Measurements from ENCODE around the gene ANKRD29. TPM values are rescaled to one million over a fixed set of nuclear protein-coding genes. Genes with fewer than 3 reads are reported as not detected.

ANKRD29 gene
- polyA plus RNA-seq, 1 donor (not counting 4 experiments of a cell fraction or from before 2014, with no cell fraction given), result 3.7 TPM

DNA sequence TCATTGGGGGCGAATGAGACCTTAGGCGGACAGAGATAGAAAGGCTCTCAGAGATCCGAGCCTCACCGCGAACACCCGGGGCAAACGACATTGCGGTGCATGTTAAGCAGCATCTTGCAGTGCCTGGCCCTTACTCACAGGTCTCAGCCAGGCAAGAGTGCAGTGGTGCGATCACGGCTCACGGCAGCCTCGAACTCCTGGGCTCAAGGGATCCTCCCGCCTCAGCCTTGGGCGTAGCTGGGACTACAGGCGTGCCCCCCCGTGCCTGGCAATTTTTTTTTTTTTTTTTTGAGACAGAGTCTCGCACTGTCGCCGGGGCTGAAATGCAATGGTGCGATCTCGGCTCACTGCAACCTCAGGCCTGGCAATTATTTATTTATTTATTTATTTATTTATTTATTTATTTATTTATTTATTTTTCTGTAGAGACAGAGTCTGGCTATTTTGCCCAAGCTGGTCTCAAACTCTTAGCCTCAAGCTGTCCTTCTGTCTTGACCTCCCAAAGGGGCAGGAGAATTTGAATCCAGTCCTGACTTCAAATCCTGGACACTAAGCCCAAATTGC, 27.9 kb upstream of the ANKRD29 start:
- no peak for FAIRE-seq
- Histone ChIP-seq H3K9me1 (ENCODE audit: control insufficient read depth, extremely low read depth, insufficient read depth, low read length) (no peaks in the 10 kb centered on the region), H3K4me3 (ENCODE audit: control insufficient read depth in 2 of 3, extremely low read depth in 1 of 3, insufficient read depth in 2 of 3, low read depth in 1 of 3, low read length in 3 of 3) (peak overlapping the region in 2 of 3 experiments; percentile 39 to 65), H3K9me3 (ENCODE audit: control insufficient read depth, low read depth, low read length) (no peaks in the 10 kb centered on the region), H3K79me2 (ENCODE audit: control insufficient read depth, insufficient read depth, low read length) (no peaks in the 10 kb centered on the region), H3K4me1 (ENCODE audit: control insufficient read depth, extremely low read depth, insufficient read depth, low read length) (peaks cover 20% of the 10 kb centered on the region), H3K36me3 (ENCODE audit: control insufficient read depth in 2 of 2, extremely low read depth in 1 of 2, insufficient read depth in 2 of 2, low read length in 2 of 2) (no peaks in the 10 kb centered on the region), H3K27ac (ENCODE audit: control insufficient read depth, insufficient read depth, low read length) (no peak overlapping the region), H3K9ac (ENCODE audit: control insufficient read depth, extremely low read depth, insufficient read depth, low read length) (peak overlapping the region; percentile 63), H4K20me1 (ENCODE audit: control insufficient read depth, extremely low read depth, insufficient read depth, low read length) (no peaks in the 10 kb centered on the region), H2AFZ (ENCODE audit: control insufficient read depth, low read length) (no peak overlapping the region), H3K27me3 (ENCODE audit: control insufficient read depth, extremely low read depth, insufficient read depth, low read length) (no peaks in the 10 kb centered on the region), H3K4me2 (ENCODE audit: control insufficient read depth, extremely low read depth, insufficient read depth, low read depth, low read length) (peak overlapping the region; percentile 83)
- DNase-seq (ENCODE audit: low read depth, low spot score), result no peak
- TF ChIP-seq, protein P1, sequence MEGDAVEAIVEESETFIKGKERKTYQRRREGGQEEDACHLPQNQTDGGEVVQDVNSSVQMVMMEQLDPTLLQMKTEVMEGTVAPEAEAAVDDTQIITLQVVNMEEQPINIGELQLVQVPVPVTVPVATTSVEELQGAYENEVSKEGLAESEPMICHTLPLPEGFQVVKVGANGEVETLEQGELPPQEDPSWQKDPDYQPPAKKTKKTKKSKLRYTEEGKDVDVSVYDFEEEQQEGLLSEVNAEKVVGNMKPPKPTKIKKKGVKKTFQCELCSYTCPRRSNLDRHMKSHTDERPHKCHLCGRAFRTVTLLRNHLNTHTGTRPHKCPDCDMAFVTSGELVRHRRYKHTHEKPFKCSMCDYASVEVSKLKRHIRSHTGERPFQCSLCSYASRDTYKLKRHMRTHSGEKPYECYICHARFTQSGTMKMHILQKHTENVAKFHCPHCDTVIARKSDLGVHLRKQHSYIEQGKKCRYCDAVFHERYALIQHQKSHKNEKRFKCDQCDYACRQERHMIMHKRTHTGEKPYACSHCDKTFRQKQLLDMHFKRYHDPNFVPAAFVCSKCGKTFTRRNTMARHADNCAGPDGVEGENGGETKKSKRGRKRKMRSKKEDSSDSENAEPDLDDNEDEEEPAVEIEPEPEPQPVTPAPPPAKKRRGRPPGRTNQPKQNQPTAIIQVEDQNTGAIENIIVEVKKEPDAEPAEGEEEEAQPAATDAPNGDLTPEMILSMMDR (optimal IDR thresholded peaks at IDR 0.05 in 1 of 3, IDR thresholded peaks at IDR 0.05 in 1 of 3, conservative IDR thresholded peaks at IDR 0.05 in 1 of 3; ENCODE audit: extremely low read depth in 1 of 3, insufficient read depth in 2 of 3, low read length in 3 of 3), result no peak
- TF ChIP-seq EZH2 (IDR thresholded peaks at IDR 0.05; ENCODE audit: low read length), result no peak
- dilution Hi-C loops (cut with MboI; ENCODE audit: extremely low pct_ligation_motif_present, low sequenced_read_pairs), result no loop called here

DNA sequence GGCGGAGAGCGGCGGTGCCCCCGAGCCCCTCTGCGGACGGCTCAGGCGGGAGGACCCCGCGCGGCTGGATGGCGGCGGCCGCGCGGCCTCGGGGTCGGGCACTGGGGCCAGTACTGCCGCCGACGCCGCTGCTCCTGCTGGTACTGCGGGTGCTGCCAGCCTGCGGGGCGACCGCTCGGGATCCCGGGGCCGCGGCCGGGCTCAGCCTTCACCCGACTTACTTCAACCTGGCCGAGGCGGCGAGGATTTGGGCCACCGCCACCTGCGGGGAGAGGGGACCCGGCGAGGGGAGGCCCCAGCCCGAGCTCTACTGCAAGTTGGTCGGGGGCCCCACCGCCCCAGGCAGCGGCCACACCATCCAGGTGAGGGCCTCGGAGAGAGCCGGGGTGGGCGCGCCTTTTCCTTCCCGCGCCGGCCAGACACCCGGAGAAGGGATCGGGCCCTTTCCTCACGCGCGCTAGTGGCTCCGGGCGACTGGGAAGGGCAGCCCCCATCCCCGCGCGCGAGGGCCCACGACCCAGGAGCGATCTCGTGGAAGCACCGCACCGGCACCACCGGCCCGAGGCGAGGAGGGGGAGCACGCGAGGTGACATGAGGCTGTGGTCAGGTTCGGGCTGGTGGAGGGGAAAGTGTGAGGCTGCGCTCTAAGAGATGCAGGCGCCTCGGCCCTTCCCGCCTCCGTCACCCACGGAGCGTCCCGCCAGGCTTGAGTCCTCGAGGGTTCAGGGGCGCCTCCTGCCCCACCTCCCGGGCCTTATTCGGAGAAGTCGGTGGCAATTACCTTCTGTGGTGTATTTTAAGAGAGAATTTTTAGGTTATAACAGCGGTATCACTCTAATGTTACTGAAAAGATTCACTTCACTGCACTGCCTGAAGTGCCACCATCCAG, 27.1 kb upstream of the ANKRD29 start:
- H3K4me2 ChIP-seq (ENCODE audit: control insufficient read depth, extremely low read depth, insufficient read depth, low read depth, low read length), result peak overlapping the region; percentile 83
- DNase-seq (ENCODE audit: low read depth, low spot score), result no peak
- H3K27ac ChIP-seq (ENCODE audit: control insufficient read depth, insufficient read depth, low read length), result no peak overlapping the region
- H3K27me3 ChIP-seq (ENCODE audit: control insufficient read depth, extremely low read depth, insufficient read depth, low read length), result no peaks in the 10 kb centered on the region
- peak overlapping the region; percentile 39 to 65 (median 65) for H3K4me3 ChIP-seq (ENCODE audit: control insufficient read depth in 2 of 3, extremely low read depth in 1 of 3, insufficient read depth in 2 of 3, low read depth in 1 of 3, low read length in 3 of 3)
- H3K36me3 ChIP-seq (ENCODE audit: control insufficient read depth in 2 of 2, extremely low read depth in 1 of 2, insufficient read depth in 2 of 2, low read length in 2 of 2), result no peaks in the 10 kb centered on the region
- no peaks in the 10 kb centered on the region for H4K20me1 ChIP-seq (ENCODE audit: control insufficient read depth, extremely low read depth, insufficient read depth, low read length)
- dilution Hi-C loops (cut with MboI; ENCODE audit: extremely low pct_ligation_motif_present, low sequenced_read_pairs), result no loop called here
- peak overlapping the region; percentile 63 for H3K9ac ChIP-seq (ENCODE audit: control insufficient read depth, extremely low read depth, insufficient read depth, low read length)
- no peaks in the 10 kb centered on the region for H3K79me2 ChIP-seq (ENCODE audit: control insufficient read depth, insufficient read depth, low read length)
- H3K4me1 ChIP-seq (ENCODE audit: control insufficient read depth, extremely low read depth, insufficient read depth, low read length), result peaks cover 16% of the 10 kb centered on the region
- peak overlapping the region; percentile 53 for H2AFZ ChIP-seq (ENCODE audit: control insufficient read depth, low read length)
- TF ChIP-seq EZH2 (IDR thresholded peaks at IDR 0.05; ENCODE audit: low read length), result no peak
- TF ChIP-seq, protein P1 (optimal IDR thresholded peaks at IDR 0.05 in 1 of 3, IDR thresholded peaks at IDR 0.05 in 1 of 3, conservative IDR thresholded peaks at IDR 0.05 in 1 of 3; ENCODE audit: extremely low read depth in 1 of 3, insufficient read depth in 2 of 3, low read length in 3 of 3), result no peak
- H3K9me1 ChIP-seq (ENCODE audit: control insufficient read depth, extremely low read depth, insufficient read depth, low read length), result no peaks in the 10 kb centered on the region
- FAIRE-seq, result no peak
- no peaks in the 10 kb centered on the region for H3K9me3 ChIP-seq (ENCODE audit: control insufficient read depth, low read depth, low read length)

Measured in keratinocyte (primary cell).